ENCODE results near the gene LMO1. TPM values are rescaled to one million over a fixed set of nuclear protein-coding genes. Genes with fewer than 3 reads are reported as not detected.

Gene LMO1
- total and polyA plus RNA-seq, 2 of the 8 experiments (the other 6 are each of a cell fraction or from before 2014, with no cell fraction given), result 0.17 TPM; not detected in 1

- TF ChIP-seq NANOG (IDR thresholded peaks at IDR 0.05; ENCODE audit: insufficient read depth, low read depth, low read length, poor library complexity, severe bottlenecking) (no peak), POLR2A (IDR thresholded peaks at IDR 0.05; ENCODE audit: control extremely low read depth in 1 of 2, low read depth in 2 of 2, low read length in 2 of 2) (no peak), E2F6 (IDR thresholded peaks at IDR 0.05) (no peak), RBBP5 (IDR thresholded peaks at IDR 0.05; ENCODE audit: borderline replicate concordance, low read depth, low read length) (no peak)
Observed at GRCh38 chr11:8287297-8287696, 23.6 kb upstream of the LMO1 start (continued).
